BE2C (cell line): ENCODE data around the gene PSMB8.
"Not testable (repeated sequence)": the region's sequence is repeated elsewhere in the genome, so short reads cannot be mapped to it uniquely, and the experiment has no call there.

ENCODE experiments used
- DNase-seq: peaks from one replicate; pipeline ENCODE4 v3.0.0-alpha.2; 2020
- H3K27me3 ChIP-seq: fragments of 250-450 bp; sonication (Bioruptor Pico); 2 replicates; pipeline ENCODE4 v1.5.1; 2020; ENCODE audit warnings: mild to moderate bottlenecking
- H3K36me3 ChIP-seq: fragments of 250-450 bp; sonication (Bioruptor Pico); 2 replicates; pipeline ENCODE4 v1.5.1; 2020; ENCODE audit warnings: mild to moderate bottlenecking
- H3K4me1 ChIP-seq: fragments of 250-450 bp; sonication (Bioruptor Pico); 2 replicates; pipeline ENCODE4 v1.5.1; 2020
- H3K4me3 ChIP-seq: 2 replicates; pipeline ENCODE4 v1.5.1; 2011; ENCODE audit warnings: low read depth, low read length
- H3K9me3 ChIP-seq: fragments of 250-450 bp; sonication (Bioruptor Pico); 2 replicates; pipeline ENCODE4 v1.5.1; 2020
- TF ChIP-seq, protein P1 (sequence below): IDR thresholded peaks from 2 replicates; pipeline ENCODE4 v1.5.1; 2012; ENCODE audit warnings: mild to moderate bottlenecking, low read depth, low read length

PSMB8 gene

DNA sequence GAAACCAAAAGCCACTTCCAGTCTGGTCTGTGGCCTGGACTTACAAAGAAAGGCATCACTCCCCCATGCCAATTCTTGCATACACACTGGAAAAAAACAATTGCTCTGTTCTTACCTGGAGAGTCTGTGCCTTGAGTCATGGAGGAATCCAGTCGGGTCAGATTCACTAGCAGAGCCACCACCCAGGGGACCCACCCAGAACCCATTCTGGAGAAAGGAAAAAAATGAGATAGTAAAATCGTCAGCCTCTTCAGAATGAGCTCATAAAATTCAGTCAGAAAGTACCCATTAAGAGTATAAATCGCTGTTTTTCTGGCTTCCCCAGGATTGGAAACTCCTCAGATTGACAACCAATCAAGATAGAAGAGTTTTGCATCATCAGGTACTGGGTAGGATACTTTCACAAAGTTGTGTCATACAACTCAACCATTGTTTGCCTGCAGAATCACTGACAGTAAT is 27.1 kb downstream of the PSMB8 start, which contains the start of gene HLA-DOB:
TSS of gene HLA-DOB (minus strand) at position 257 of the 459 bp plus-strand sequence. CDS start at position 206, 51 bp downstream.
- TF ChIP-seq, protein P1, sequence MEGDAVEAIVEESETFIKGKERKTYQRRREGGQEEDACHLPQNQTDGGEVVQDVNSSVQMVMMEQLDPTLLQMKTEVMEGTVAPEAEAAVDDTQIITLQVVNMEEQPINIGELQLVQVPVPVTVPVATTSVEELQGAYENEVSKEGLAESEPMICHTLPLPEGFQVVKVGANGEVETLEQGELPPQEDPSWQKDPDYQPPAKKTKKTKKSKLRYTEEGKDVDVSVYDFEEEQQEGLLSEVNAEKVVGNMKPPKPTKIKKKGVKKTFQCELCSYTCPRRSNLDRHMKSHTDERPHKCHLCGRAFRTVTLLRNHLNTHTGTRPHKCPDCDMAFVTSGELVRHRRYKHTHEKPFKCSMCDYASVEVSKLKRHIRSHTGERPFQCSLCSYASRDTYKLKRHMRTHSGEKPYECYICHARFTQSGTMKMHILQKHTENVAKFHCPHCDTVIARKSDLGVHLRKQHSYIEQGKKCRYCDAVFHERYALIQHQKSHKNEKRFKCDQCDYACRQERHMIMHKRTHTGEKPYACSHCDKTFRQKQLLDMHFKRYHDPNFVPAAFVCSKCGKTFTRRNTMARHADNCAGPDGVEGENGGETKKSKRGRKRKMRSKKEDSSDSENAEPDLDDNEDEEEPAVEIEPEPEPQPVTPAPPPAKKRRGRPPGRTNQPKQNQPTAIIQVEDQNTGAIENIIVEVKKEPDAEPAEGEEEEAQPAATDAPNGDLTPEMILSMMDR, result no peak
- no peak within 1 kb of the TSS for H3K4me3 ChIP-seq
- H3K27me3 ChIP-seq, result peaks cover 49% of the 10 kb centered on the region
- no peak for DNase-seq
- no peaks in the 10 kb centered on the region for H3K9me3 ChIP-seq
- H3K36me3 ChIP-seq, result no peaks in the 10 kb centered on the region
- H3K4me1 ChIP-seq, result no peaks in the 10 kb centered on the region

DNA sequence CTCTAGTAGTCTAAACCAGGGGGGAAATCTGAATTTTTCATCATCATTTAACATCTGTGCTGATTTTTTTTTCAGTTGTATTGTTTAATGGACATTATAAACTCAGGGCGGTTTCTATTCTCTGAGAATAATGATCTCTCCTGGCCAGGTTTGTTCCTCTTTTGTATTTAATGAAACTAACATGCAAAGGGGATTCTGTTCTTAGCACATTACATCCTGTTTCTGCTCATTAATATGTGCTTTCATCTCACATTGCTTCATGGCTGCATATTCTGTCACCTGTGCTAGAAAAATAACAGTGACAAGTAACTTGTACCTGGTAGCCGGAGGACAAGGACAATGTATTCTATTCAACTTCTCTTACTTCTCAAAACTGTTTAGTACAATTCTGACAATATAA is 27.9 kb downstream of the PSMB8 start:
- Histone ChIP-seq H3K9me3 (no peaks in the 10 kb centered on the region), H3K36me3 (no peaks in the 10 kb centered on the region), H3K27me3 (peaks cover 45% of the 10 kb centered on the region), H3K4me3 (no peak overlapping the region), H3K4me1 (no peaks in the 10 kb centered on the region)
- no peak for DNase-seq
- TF ChIP-seq, protein P1, result no peak

DNA sequence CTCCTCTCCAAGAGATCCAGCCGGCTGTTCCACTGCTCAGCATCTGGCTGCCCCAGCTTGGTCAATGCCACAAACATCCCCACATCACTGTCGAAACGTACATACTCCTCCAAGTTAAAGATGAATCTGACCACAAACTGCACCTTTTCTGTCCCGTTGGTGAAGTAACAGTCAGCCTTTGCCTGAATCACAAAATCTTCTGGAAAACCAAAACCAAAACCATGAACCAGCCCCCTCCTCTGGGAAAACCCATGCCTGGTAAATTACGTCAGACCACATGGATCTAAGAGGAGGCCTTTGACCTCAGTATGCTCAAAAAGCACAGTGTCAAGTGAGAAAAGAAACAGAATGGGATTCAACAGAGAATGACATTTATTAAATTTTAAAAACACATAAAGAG is 28.7 kb downstream of the PSMB8 start:
- H3K36me3 ChIP-seq, result no peaks in the 10 kb centered on the region
- no peak for DNase-seq
- H3K4me3 ChIP-seq, result no peak overlapping the region
- H3K4me1 ChIP-seq, result no peaks in the 10 kb centered on the region
- TF ChIP-seq, protein P1, result no peak
- no peaks in the 10 kb centered on the region for H3K9me3 ChIP-seq
- H3K27me3 ChIP-seq, result peaks cover 45% of the 10 kb centered on the region

DNA sequence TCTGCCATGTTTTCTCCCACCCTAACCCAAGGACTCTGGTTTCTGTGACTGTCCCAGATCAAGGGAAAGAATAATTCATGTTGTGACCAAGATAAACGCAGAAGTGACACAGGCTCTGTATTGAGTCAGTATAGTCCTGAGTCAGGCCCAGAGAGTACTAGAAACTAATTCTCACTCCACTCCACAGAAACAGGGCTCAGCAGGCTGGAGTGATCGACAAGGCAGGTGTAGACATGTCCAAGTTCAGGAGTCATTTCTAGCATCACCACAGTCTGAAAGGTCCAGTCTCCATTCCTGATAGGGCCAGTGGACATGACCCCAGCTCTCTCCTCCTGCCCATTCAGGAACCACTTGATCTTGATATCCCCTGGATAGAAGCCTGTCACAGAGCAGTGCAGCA is 29.7 kb downstream of the PSMB8 start:
- TF ChIP-seq, protein P1, result no peak
- no peak overlapping the region for H3K4me3 ChIP-seq
- peaks cover 45% of the 10 kb centered on the region for H3K27me3 ChIP-seq
- no peaks in the 10 kb centered on the region for H3K4me1 ChIP-seq
- no peak for DNase-seq
- H3K36me3 ChIP-seq, result no peaks in the 10 kb centered on the region
- no peaks in the 10 kb centered on the region for H3K9me3 ChIP-seq

DNA sequence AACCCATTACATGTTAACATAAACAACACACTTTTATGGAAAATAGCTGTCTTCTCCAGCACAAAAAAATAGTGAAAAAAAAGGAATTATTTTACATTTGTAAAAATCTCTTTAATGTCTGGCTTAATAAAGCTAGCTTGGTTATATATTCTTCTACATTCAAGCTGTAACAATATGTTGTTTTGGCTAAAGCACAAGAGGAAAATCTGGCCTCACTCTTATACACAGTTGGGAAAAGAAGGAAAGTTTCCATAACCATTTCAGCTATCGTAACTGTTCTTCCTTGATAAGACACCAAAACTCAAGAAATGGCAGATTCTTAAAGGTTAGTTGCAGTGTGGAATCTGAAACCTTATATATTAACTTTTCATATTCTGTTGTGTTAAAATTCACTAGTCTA is 34.7 kb downstream of the PSMB8 start:
- Histone ChIP-seq H3K27me3 (peaks cover 37% of the 10 kb centered on the region), H3K4me1 (no peaks in the 10 kb centered on the region), H3K4me3 (no peak overlapping the region), H3K9me3 (no peaks in the 10 kb centered on the region), H3K36me3 (no peaks in the 10 kb centered on the region)
- TF ChIP-seq, protein P1, result no peak
- DNase-seq, result no peak

DNA sequence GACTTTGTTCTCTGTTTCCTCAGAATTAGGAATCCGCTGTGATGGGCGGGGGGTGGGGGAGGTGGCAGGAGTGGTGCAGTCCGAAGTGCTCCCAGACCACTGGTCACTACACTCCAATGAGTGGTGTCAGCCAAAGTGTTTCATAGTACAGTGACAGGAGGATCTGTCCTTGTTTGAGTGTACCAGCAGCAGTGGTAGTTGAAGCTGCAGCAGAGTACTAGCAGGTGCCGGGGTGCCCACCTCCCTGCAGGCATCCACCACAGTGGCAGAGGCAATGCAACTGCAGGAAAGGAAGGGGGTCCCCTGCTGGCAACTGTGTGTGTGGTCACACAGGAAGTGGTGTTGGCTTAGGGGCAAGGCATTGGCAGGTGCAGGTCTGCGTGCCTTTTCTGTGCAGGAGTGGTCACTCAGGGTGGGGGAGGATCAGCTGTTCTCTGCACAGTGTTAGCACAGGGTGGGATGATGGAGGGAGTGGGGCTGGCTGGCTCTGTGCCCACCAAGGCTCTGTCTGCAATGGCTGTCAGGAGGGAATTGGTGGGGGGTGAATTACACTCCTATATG is 36.7 kb downstream of the PSMB8 start:
- Histone ChIP-seq H3K4me1 (no peaks in the 10 kb centered on the region), H3K36me3 (no peaks in the 10 kb centered on the region), H3K9me3 (no peaks in the 10 kb centered on the region), H3K4me3 (no peak overlapping the region), H3K27me3 (peaks cover 35% of the 10 kb centered on the region)
- TF ChIP-seq, protein P1, result no peak
- no peak for DNase-seq

DNA sequence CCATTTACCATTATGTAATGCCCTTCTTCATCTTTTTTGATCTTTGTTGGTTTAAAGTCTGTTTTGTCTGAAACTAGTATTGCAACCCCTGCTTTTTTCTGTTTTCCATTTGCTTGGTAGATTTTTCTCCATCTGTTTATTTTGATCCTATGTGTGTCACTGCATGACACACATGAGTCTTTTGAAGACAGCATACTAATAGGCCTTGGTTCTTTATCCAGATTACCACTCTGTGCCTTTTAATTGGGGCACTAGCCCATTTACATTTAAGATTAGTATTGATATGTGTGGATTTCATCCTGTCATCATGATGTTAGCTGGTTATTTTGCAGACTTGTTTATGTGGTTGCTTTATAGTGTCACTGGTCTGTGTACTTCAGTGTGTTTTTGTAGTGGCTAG is 38.4 kb downstream of the PSMB8 start:
- not testable (repeated sequence) for H3K4me3 ChIP-seq, H3K4me1 ChIP-seq, H3K36me3 ChIP-seq, H3K9me3 ChIP-seq, DNase-seq
- H3K27me3 ChIP-seq, result peaks cover 44% of the 10 kb centered on the region
